ENCODE results near the gene IFNAR1.

- TF ChIP-seq CTCF (IDR thresholded peaks at IDR 0.05): no peak
- TF ChIP-seq EP300 (IDR thresholded peaks at IDR 0.05): no peak
- TF ChIP-seq MAX (IDR thresholded peaks at IDR 0.05): no peak
- no peak for TF ChIP-seq CBX8 (IDR thresholded peaks at IDR 0.05)
- TF ChIP-seq ZNF302 (CRISPR knock-in tag; IDR thresholded peaks at IDR 0.05): no peak
- TF ChIP-seq NR3C1 (IDR thresholded peaks at IDR 0.05): no peak
- no peak for TF ChIP-seq CBX2 (IDR thresholded peaks at IDR 0.05; ENCODE audit: borderline replicate concordance, low read depth)
- no peak for TF ChIP-seq POLR2A (IDR thresholded peaks at IDR 0.05; ENCODE audit: low read length)
- TF ChIP-seq RAD21 (conservative IDR thresholded peaks at IDR 0.05 in 1 of 2, IDR thresholded peaks at IDR 0.05 in 1 of 2): no peak
- no peak for TF ChIP-seq RNF2 (IDR thresholded peaks at IDR 0.05; ENCODE audit: borderline replicate concordance, low read depth)
- no peak for TF ChIP-seq REST (IDR thresholded peaks at IDR 0.05)
- TF ChIP-seq USF2 (IDR thresholded peaks at IDR 0.05): no peak
- TF ChIP-seq KDM5A (IDR thresholded peaks at IDR 0.05): no peak
- no peak for TF ChIP-seq EHMT2 (IDR thresholded peaks at IDR 0.05; ENCODE audit: low read depth)
Measured at GRCh38 chr21:33302055-33302454, 22.7 kb upstream of the IFNAR1 start.
